ENCODE data around the gene TAS2R46. TPM values are rescaled to one million over a fixed set of nuclear protein-coding genes. Genes with fewer than 3 reads are reported as not detected.

The TAS2R46 gene
- total and polyA plus RNA-seq, 4 donors: 3.3 to 3.9 TPM; not detected in 2

- H3K9me3 ChIP-seq (ENCODE audit: control insufficient read depth, low read length): no peaks in the 10 kb centered on the region
- no peak overlapping the region for H3K4me3 ChIP-seq (ENCODE audit: low read length in 2 of 2)
- no peaks in the 10 kb centered on the region for H3K27me3 ChIP-seq (ENCODE audit: control insufficient read depth in 1 of 2, insufficient read depth in 2 of 2, low read length in 1 of 2)
- DNase-seq: no peak
- intact Hi-C loops (cut with DNase I): no loop called here
- no peak for ATAC-seq (ENCODE audit: low FRiP score)
- 86 to 92% methylated on average over 2 of the region's 2 CpGs for WGBS, 2 donors
- H3K4me1 ChIP-seq (ENCODE audit: control insufficient read depth in 1 of 2, insufficient read depth in 2 of 2, low read length in 2 of 2): peaks cover 0 to 2% of the 10 kb centered on the region in 2 donors
- H3K36me3 ChIP-seq (ENCODE audit: control insufficient read depth in 1 of 2, insufficient read depth in 2 of 2, low read length in 1 of 2): peaks cover 0 to 2% of the 10 kb centered on the region in 2 donors
- no peak overlapping the region for H3K27ac ChIP-seq (ENCODE audit: low read depth in 1 of 2, low read length in 2 of 2)
These were observed 38.7 kb downstream of the TAS2R46 start for GRCh38 chr12:11023387-11023786.

GRCh38 chr12:11022520-11022919 lies 39.6 kb downstream of the TAS2R46 start, which contains the start of gene TAS2R19:
TAS2R19 (minus strand) TSS chr12:11022620; CDS start chr12:11022571, 49 bp downstream.
- no peaks in the 10 kb centered on the region for H3K27me3 ChIP-seq (ENCODE audit: control insufficient read depth in 1 of 2, insufficient read depth in 2 of 2, low read length in 1 of 2)
- no peak within 1 kb of the TSS for H3K4me3 ChIP-seq (ENCODE audit: low read length in 2 of 2)
- no peak for ATAC-seq (ENCODE audit: low FRiP score)
- no peak within 1 kb of the TSS for H3K27ac ChIP-seq (ENCODE audit: low read depth in 1 of 2, low read length in 2 of 2)
- peaks cover 0 to 2% of the 10 kb centered on the region in 2 donors for H3K4me1 ChIP-seq (ENCODE audit: control insufficient read depth in 1 of 2, insufficient read depth in 2 of 2, low read length in 2 of 2)
- DNase-seq: no peak
- WGBS, 2 donors: 83 to 96% methylated on average over 1 of the region's 1 CpG
- no peaks in the 10 kb centered on the region for H3K36me3 ChIP-seq (ENCODE audit: control insufficient read depth in 1 of 2, insufficient read depth in 2 of 2, low read length in 1 of 2)
- H3K9me3 ChIP-seq (ENCODE audit: control insufficient read depth, low read length): no peaks in the 10 kb centered on the region
- intact Hi-C loops (cut with DNase I): no loop called here

GRCh38 chr12:11016937-11017336 lies 45.2 kb downstream of the TAS2R46 start:
- 95 to 98% methylated on average over 1 of the region's 1 CpG for WGBS, 2 donors
- intact Hi-C loops (cut with DNase I): loop anchor here in 1 of 2 donors (5.0 kb wide), 1 partner anchor 55 kb away; no protein-coding TSS in a partner anchor
- H3K27ac ChIP-seq (ENCODE audit: low read depth in 1 of 2, low read length in 2 of 2): no peak overlapping the region

GRCh38 chr12:11015775-11016430 lies 46.2 kb downstream of the TAS2R46 start:
- Histone ChIP-seq H3K4me1 (ENCODE audit: control insufficient read depth in 1 of 2, insufficient read depth in 2 of 2, low read length in 2 of 2) (no peaks in the 10 kb centered on the region), H3K4me3 (ENCODE audit: low read length in 2 of 2) (no peak overlapping the region), H3K36me3 (ENCODE audit: control insufficient read depth in 1 of 2, insufficient read depth in 2 of 2, low read length in 1 of 2) (no peaks in the 10 kb centered on the region), H3K27me3 (ENCODE audit: control insufficient read depth in 1 of 2, insufficient read depth in 2 of 2, low read length in 1 of 2) (no peaks in the 10 kb centered on the region), H3K27ac (ENCODE audit: low read depth in 1 of 2, low read length in 2 of 2) (no peak overlapping the region), H3K9me3 (ENCODE audit: control insufficient read depth, low read length) (no peaks in the 10 kb centered on the region)
- intact Hi-C loops (cut with DNase I): loop anchor here (2.0 to 5.0 kb wide), 2 partner anchors 55 to 56 kb away; no protein-coding TSS in a partner anchor
- ATAC-seq (ENCODE audit: low FRiP score) (no peak), DNase-seq (no peak)
- WGBS, 2 donors: 84 to 85% methylated on average over 4 of the region's 4 CpGs

More at GRCh38 chr12:11016937-11017336, 45.2 kb downstream of the TAS2R46 start:
- H3K9me3 ChIP-seq (ENCODE audit: control insufficient read depth, low read length): no peaks in the 10 kb centered on the region
- H3K4me1 ChIP-seq (ENCODE audit: control insufficient read depth in 1 of 2, insufficient read depth in 2 of 2, low read length in 2 of 2): no peaks in the 10 kb centered on the region
- no peaks in the 10 kb centered on the region for H3K36me3 ChIP-seq (ENCODE audit: control insufficient read depth in 1 of 2, insufficient read depth in 2 of 2, low read length in 1 of 2)
- no peak for DNase-seq
- no peak for ATAC-seq (ENCODE audit: low FRiP score)
- no peaks in the 10 kb centered on the region for H3K27me3 ChIP-seq (ENCODE audit: control insufficient read depth in 1 of 2, insufficient read depth in 2 of 2, low read length in 1 of 2)
- no peak overlapping the region for H3K4me3 ChIP-seq (ENCODE audit: low read length in 2 of 2)

GRCh38 chr12:11014234-11014633 lies 47.9 kb downstream of the TAS2R46 start:
- intact Hi-C loops (cut with DNase I): loop anchor here in 1 of 2 donors (2.0 kb wide), 1 partner anchor 57 kb away; no protein-coding TSS in a partner anchor
- no peaks in the 10 kb centered on the region for H3K36me3 ChIP-seq (ENCODE audit: control insufficient read depth in 1 of 2, insufficient read depth in 2 of 2, low read length in 1 of 2)
- H3K4me3 ChIP-seq (ENCODE audit: low read length in 2 of 2): no peak overlapping the region
- no peaks in the 10 kb centered on the region for H3K27me3 ChIP-seq (ENCODE audit: control insufficient read depth in 1 of 2, insufficient read depth in 2 of 2, low read length in 1 of 2)
- H3K9me3 ChIP-seq (ENCODE audit: control insufficient read depth, low read length): no peaks in the 10 kb centered on the region
- H3K27ac ChIP-seq (ENCODE audit: low read depth in 1 of 2, low read length in 2 of 2): no peak overlapping the region
- no peaks in the 10 kb centered on the region for H3K4me1 ChIP-seq (ENCODE audit: control insufficient read depth in 1 of 2, insufficient read depth in 2 of 2, low read length in 2 of 2)
- ATAC-seq (ENCODE audit: low FRiP score) (no peak), DNase-seq (no peak)

Other genes with a start within 250 kb of the TAS2R46 start
- gene TAS2R10, start 235.9 kb downstream of the TAS2R46 start, total RNA-seq: 1 to 10 TPM; 1.4 to 1.8 TPM
- not detected for gene TAS2R10, start 235.9 kb downstream of the TAS2R46 start, polyA plus RNA-seq
- 1 to 10 TPM; 2.6 to 4.8 TPM for gene PRR4, start 212.8 kb downstream of the TAS2R46 start, total RNA-seq
- 1 to 10 TPM in 1 of 2 donors, under 1 TPM in 1; 0.74 to 3.3 TPM for gene PRR4, start 212.8 kb downstream of the TAS2R46 start, polyA plus RNA-seq
- gene PRH1, start 178.0 kb downstream of the TAS2R46 start, total RNA-seq: 10 to 100 TPM; 18.4 to 33.0 TPM
- gene PRH1, start 178.0 kb downstream of the TAS2R46 start, polyA plus RNA-seq: under 1 TPM in 1 of 2 donors, not detected in 1; 0.67 TPM
- gene TAS2R13, start 152.7 kb downstream of the TAS2R46 start, total RNA-seq: 1 to 10 TPM; 3.2 to 5.6 TPM
- gene TAS2R13, start 152.7 kb downstream of the TAS2R46 start, polyA plus RNA-seq: not detected
- not detected for gene PRH2, start 133.1 kb downstream of the TAS2R46 start, total RNA-seq
- gene PRH2, start 133.1 kb downstream of the TAS2R46 start, polyA plus RNA-seq: 1 to 10 TPM in 1 of 2 donors, not detected in 1; 4.0 TPM
- 1 to 10 TPM; 5.2 to 6.4 TPM for gene TAS2R14, start 123.0 kb downstream of the TAS2R46 start, total RNA-seq
- 1 to 10 TPM in 1 of 2 donors, not detected in 1; 2.0 TPM for gene TAS2R14, start 123.0 kb downstream of the TAS2R46 start, polyA plus RNA-seq
- gene TAS2R50, start 75.4 kb downstream of the TAS2R46 start, total RNA-seq: 1 to 10 TPM; 3.3 to 5.7 TPM
- gene TAS2R50, start 75.4 kb downstream of the TAS2R46 start, polyA plus RNA-seq: not detected
- 1 to 10 TPM; 4.3 to 4.8 TPM for gene TAS2R20, start 64.0 kb downstream of the TAS2R46 start, total RNA-seq
- under 1 TPM in 1 of 2 donors, not detected in 1; 0.49 TPM for gene TAS2R20, start 64.0 kb downstream of the TAS2R46 start, polyA plus RNA-seq
- gene TAS2R19, start 39.7 kb downstream of the TAS2R46 start, total RNA-seq: 1 to 10 TPM; 5.9 to 9.1 TPM
- under 1 TPM in 1 of 2 donors, not detected in 1; 0.72 TPM for gene TAS2R19, start 39.7 kb downstream of the TAS2R46 start, polyA plus RNA-seq
- gene TAS2R31, start 30.9 kb downstream of the TAS2R46 start, total RNA-seq: 1 to 10 TPM; 5.3 to 9.1 TPM
- gene TAS2R31, start 30.9 kb downstream of the TAS2R46 start, polyA plus RNA-seq: under 1 TPM in 1 of 2 donors, not detected in 1; 0.82 TPM
- gene TAS2R43, start 30.0 kb upstream of the TAS2R46 start, total RNA-seq: 1 to 10 TPM in 1 of 2 donors, under 1 TPM in 1; 0.36 to 2.2 TPM
- gene TAS2R43, start 30.0 kb upstream of the TAS2R46 start, polyA plus RNA-seq: not detected
- 1 to 10 TPM; 6.9 to 8.6 TPM for gene TAS2R30, start 72.3 kb upstream of the TAS2R46 start, total RNA-seq
- gene TAS2R30, start 72.3 kb upstream of the TAS2R46 start, polyA plus RNA-seq: under 1 TPM in 1 of 2 donors, not detected in 1; 0.08 TPM
- 10 to 100 TPM in 1 of 2 donors, 1 to 10 TPM in 1; 9.9 to 12.5 TPM for gene SMIM10L1, start 108.9 kb upstream of the TAS2R46 start, total RNA-seq
- gene SMIM10L1, start 108.9 kb upstream of the TAS2R46 start, polyA plus RNA-seq: 10 to 100 TPM; 10.9 to 18.5 TPM
- gene TAS2R42, start 124.6 kb upstream of the TAS2R46 start, total RNA-seq: not detected
- not detected for gene TAS2R42, start 124.6 kb upstream of the TAS2R46 start, polyA plus RNA-seq
- not detected for gene PRB3, start 207.4 kb upstream of the TAS2R46 start, total RNA-seq
- not detected for gene PRB3, start 207.4 kb upstream of the TAS2R46 start, polyA plus RNA-seq
- gene PRB4, start 248.1 kb upstream of the TAS2R46 start, total RNA-seq: not detected
- not detected for gene PRB4, start 248.1 kb upstream of the TAS2R46 start, polyA plus RNA-seq

Measured in aorta (tissue), 5 donors.